Measurements from ENCODE around the gene SSBP4. TPM values are rescaled to one million over a fixed set of nuclear protein-coding genes. Genes with fewer than 3 reads are reported as not detected.

Gene SSBP4
- total and polyA plus RNA-seq, 9 of the 15 experiments (the other 6 are each of a cell fraction or from before 2014, with no cell fraction given) = 1.1 to 189 (median 39.0) TPM

DNA sequence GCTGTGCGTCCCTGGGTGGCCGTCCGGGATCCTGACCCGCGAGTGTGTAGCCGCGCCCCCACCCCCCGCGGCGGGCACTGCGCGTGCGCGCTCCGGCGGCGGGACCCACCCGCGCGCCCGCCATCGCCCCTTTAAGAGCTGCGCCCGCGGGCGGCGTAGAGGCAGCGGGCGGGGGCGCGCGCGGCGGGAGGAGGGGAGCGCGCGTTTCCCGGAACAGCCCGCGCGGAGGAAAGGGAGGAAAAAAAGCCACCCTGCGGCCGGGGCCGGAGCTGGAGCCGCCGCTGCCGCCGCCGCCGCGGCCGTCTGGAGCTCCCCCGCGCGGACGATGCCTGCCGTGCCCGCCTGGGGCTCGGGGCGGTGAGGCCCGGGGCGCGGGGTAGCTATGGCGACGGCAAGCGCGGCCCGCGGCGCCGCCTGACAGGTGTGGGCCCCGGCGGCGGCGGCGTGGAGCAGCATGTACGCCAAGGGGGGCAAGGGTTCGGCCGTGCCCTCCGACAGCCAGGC is at the start of gene SSBP4 (continued):
- TF ChIP-seq, protein P1, sequence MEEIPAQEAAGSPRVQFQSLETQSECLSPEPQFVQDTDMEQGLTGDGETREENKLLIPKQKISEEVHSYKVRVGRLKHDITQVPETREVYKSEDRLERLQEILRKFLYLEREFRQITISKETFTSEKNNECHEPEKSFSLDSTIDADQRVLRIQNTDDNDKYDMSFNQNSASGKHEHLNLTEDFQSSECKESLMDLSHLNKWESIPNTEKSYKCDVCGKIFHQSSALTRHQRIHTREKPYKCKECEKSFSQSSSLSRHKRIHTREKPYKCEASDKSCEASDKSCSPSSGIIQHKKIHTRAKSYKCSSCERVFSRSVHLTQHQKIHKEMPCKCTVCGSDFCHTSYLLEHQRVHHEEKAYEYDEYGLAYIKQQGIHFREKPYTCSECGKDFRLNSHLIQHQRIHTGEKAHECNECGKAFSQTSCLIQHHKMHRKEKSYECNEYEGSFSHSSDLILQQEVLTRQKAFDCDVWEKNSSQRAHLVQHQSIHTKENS (CRISPR knock-in tag; IDR thresholded peaks at IDR 0.05) = no peak
- no peak for TF ChIP-seq ZFPM2 (CRISPR knock-in tag; IDR thresholded peaks at IDR 0.05)
- TF ChIP-seq, protein P2, sequence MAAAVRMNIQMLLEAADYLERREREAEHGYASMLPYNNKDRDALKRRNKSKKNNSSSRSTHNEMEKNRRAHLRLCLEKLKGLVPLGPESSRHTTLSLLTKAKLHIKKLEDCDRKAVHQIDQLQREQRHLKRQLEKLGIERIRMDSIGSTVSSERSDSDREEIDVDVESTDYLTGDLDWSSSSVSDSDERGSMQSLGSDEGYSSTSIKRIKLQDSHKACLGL (CRISPR knock-in tag; IDR thresholded peaks at IDR 0.05; ENCODE audit: borderline replicate concordance, poor library complexity, severe bottlenecking) = peak; percentile 7
- no peak for TF ChIP-seq SMAD3 (CRISPR knock-in tag; conservative IDR thresholded peaks at IDR 0.05)
- TF ChIP-seq, protein P3, sequence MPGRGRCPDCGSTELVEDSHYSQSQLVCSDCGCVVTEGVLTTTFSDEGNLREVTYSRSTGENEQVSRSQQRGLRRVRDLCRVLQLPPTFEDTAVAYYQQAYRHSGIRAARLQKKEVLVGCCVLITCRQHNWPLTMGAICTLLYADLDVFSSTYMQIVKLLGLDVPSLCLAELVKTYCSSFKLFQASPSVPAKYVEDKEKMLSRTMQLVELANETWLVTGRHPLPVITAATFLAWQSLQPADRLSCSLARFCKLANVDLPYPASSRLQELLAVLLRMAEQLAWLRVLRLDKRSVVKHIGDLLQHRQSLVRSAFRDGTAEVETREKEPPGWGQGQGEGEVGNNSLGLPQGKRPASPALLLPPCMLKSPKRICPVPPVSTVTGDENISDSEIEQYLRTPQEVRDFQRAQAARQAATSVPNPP (IDR thresholded peaks at IDR 0.05; ENCODE audit: borderline replicate concordance, insufficient read depth, insufficient read length) = no peak
- TF ChIP-seq MTF1 (CRISPR knock-in tag; IDR thresholded peaks at IDR 0.05; ENCODE audit: borderline replicate concordance) = no peak
- TF ChIP-seq, protein P4, sequence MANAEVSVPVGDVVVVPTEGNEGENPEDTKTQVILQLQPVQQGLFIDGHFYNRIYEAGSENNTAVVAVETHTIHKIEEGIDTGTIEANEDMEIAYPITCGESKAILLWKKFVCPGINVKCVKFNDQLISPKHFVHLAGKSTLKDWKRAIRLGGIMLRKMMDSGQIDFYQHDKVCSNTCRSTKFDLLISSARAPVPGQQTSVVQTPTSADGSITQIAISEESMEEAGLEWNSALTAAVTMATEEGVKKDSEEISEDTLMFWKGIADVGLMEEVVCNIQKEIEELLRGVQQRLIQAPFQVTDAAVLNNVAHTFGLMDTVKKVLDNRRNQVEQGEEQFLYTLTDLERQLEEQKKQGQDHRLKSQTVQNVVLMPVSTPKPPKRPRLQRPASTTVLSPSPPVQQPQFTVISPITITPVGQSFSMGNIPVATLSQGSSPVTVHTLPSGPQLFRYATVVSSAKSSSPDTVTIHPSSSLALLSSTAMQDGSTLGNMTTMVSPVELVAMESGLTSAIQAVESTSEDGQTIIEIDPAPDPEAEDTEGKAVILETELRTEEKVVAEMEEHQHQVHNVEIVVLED (CRISPR knock-in tag; IDR thresholded peaks at IDR 0.05) = peak; percentile 92
- TF ChIP-seq GABPB2 (CRISPR knock-in tag; conservative IDR thresholded peaks at IDR 0.05) = no peak
- TF ChIP-seq, protein P5, sequence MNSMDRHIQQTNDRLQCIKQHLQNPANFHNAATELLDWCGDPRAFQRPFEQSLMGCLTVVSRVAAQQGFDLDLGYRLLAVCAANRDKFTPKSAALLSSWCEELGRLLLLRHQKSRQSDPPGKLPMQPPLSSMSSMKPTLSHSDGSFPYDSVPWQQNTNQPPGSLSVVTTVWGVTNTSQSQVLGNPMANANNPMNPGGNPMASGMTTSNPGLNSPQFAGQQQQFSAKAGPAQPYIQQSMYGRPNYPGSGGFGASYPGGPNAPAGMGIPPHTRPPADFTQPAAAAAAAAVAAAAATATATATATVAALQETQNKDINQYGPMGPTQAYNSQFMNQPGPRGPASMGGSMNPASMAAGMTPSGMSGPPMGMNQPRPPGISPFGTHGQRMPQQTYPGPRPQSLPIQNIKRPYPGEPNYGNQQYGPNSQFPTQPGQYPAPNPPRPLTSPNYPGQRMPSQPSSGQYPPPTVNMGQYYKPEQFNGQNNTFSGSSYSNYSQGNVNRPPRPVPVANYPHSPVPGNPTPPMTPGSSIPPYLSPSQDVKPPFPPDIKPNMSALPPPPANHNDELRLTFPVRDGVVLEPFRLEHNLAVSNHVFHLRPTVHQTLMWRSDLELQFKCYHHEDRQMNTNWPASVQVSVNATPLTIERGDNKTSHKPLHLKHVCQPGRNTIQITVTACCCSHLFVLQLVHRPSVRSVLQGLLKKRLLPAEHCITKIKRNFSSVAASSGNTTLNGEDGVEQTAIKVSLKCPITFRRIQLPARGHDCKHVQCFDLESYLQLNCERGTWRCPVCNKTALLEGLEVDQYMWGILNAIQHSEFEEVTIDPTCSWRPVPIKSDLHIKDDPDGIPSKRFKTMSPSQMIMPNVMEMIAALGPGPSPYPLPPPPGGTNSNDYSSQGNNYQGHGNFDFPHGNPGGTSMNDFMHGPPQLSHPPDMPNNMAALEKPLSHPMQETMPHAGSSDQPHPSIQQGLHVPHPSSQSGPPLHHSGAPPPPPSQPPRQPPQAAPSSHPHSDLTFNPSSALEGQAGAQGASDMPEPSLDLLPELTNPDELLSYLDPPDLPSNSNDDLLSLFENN (IDR thresholded peaks at IDR 0.05; ENCODE audit: low read depth in 2 of 2, low read length in 2 of 2) = no peak; a peak in 1 of 4 replicates
- TF ChIP-seq, protein P6, sequence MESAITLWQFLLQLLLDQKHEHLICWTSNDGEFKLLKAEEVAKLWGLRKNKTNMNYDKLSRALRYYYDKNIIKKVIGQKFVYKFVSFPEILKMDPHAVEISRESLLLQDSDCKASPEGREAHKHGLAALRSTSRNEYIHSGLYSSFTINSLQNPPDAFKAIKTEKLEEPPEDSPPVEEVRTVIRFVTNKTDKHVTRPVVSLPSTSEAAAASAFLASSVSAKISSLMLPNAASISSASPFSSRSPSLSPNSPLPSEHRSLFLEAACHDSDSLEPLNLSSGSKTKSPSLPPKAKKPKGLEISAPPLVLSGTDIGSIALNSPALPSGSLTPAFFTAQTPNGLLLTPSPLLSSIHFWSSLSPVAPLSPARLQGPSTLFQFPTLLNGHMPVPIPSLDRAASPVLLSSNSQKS (CRISPR knock-in tag; IDR thresholded peaks at IDR 0.05) = no peak
- TF ChIP-seq L3MBTL2 (IDR thresholded peaks at IDR 0.05) = peak; percentile 91; the same call in 1 of the 2 replicates
- TF ChIP-seq, protein P7, sequence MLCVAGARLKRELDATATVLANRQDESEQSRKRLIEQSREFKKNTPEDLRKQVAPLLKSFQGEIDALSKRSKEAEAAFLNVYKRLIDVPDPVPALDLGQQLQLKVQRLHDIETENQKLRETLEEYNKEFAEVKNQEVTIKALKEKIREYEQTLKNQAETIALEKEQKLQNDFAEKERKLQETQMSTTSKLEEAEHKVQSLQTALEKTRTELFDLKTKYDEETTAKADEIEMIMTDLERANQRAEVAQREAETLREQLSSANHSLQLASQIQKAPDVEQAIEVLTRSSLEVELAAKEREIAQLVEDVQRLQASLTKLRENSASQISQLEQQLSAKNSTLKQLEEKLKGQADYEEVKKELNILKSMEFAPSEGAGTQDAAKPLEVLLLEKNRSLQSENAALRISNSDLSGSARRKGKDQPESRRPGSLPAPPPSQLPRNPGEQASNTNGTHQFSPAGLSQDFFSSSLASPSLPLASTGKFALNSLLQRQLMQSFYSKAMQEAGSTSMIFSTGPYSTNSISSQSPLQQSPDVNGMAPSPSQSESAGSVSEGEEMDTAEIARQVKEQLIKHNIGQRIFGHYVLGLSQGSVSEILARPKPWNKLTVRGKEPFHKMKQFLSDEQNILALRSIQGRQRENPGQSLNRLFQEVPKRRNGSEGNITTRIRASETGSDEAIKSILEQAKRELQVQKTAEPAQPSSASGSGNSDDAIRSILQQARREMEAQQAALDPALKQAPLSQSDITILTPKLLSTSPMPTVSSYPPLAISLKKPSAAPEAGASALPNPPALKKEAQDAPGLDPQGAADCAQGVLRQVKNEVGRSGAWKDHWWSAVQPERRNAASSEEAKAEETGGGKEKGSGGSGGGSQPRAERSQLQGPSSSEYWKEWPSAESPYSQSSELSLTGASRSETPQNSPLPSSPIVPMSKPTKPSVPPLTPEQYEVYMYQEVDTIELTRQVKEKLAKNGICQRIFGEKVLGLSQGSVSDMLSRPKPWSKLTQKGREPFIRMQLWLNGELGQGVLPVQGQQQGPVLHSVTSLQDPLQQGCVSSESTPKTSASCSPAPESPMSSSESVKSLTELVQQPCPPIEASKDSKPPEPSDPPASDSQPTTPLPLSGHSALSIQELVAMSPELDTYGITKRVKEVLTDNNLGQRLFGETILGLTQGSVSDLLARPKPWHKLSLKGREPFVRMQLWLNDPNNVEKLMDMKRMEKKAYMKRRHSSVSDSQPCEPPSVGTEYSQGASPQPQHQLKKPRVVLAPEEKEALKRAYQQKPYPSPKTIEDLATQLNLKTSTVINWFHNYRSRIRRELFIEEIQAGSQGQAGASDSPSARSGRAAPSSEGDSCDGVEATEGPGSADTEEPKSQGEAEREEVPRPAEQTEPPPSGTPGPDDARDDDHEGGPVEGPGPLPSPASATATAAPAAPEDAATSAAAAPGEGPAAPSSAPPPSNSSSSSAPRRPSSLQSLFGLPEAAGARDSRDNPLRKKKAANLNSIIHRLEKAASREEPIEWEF (CRISPR knock-in tag; IDR thresholded peaks at IDR 0.05) = no peak

Measured in K562 (cell line).